Mucosa of descending colon (tissue), 3 donors: ENCODE data around the gene GPD2. TPM values are rescaled to one million over a fixed set of nuclear protein-coding genes. Genes with fewer than 3 reads are reported as not detected.

Experiments used
- ATAC-seq: fragments of 200-7000 bp; cut with Tn5 transposase; one replicate; pipeline ENCODE4 v1.9.1; 2020; ENCODE audit warnings: mild to moderate bottlenecking, moderate library complexity
- DNase-seq, 3 donors: peaks; one replicate each; pipeline ENCODE4 v3.0.0-alpha.2; 2020
- H3K36me3 ChIP-seq: fragments of 200-600 bp; one replicate; pipeline ENCODE4 v1.8.0; 2021; ENCODE audit warnings: low read depth, mild to moderate bottlenecking
- H3K4me1 ChIP-seq: fragments of 200-600 bp; one replicate; pipeline ENCODE4 v1.8.0; 2021; ENCODE audit warnings: low read depth, mild to moderate bottlenecking
- H3K4me3 ChIP-seq: fragments of 200-600 bp; one replicate; pipeline ENCODE4 v1.8.0; 2021; ENCODE audit warnings: mild to moderate bottlenecking
- H3K9me3 ChIP-seq: fragments of 200-600 bp; one replicate; pipeline ENCODE4 v1.8.0; 2021; ENCODE audit warnings: mild to moderate bottlenecking
- intact Hi-C, 2 donors: fragments of 100-400 bp; cut with DNase I in 1 of 2; cut with micrococcal nuclease in 1 of 2; formaldehyde crosslinking; loops; one replicate each; pipeline versions ENCODE4 v1.11.0 to v1.11.1; 2022; cut with DNase I, micrococcal nuclease
- total RNA-seq, 3 donors: library from RNA; stranded (reverse); fragmentation: NEBNext Ultra II Directional in 2 of 3; extraction: Animal tissue kit (Norgen Biotek cat#: 25700) in 2 of 3; gene quantifications; one replicate each; pipeline versions ENCODE4 v1.2.1 to v1.2.4, GENCODE V29; 2021 to 2023
- TF ChIP-seq, protein P1 (sequence below): fragments of 200-600 bp; IDR thresholded peaks from one replicate; pipeline ENCODE4 v1.8.0; 2022; ENCODE audit warnings: antibody characterized with exemption, mild to moderate bottlenecking
- donor health status: DM: no; HTN: no; CAD: no; lungs with moderate emphysema.
- donor health status: DM: no; HTN: no; CAD: no.
- donor health status: DM: no; HTN: yes; CAD: no.

GPD2 gene
- total RNA-seq, 3 donors from 2014 or later, result 42.9 to 83.5 (median 77.9) TPM

DNA sequence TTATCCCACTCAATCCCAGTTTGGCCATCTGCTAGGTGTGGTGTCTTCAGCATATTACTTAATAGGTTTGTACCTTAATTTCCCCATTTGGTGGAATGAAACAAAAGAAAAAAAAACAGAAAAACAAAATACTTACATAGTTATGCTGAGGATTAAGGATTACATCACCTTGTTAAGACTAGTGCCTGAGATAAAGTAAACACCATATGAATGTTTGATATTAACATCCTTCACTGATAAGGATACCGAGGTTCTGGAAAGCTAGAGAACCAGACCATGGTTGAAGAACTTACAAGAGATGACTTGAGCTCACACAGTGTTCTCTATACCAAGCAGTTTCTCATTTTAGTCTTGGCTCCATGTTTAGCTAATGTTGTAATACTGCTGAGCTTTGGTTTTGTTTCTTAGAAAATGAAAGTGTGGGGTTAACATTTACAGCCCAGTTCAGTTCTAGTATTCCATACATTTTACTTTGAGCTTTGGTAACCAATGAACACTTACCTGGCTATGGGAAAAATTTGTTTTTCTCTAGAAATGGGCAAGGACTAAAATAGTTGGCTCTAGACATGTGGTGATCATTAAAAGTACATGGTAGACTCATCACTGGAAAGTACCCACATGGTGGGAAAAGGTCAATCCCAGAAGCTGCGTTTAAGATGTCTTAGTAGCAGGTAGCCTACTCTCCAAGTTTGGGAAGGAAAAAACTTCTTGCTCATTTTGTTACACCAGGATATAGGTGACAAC is 5.8 kb upstream of the GPD2 start:
- TF ChIP-seq, protein P1, sequence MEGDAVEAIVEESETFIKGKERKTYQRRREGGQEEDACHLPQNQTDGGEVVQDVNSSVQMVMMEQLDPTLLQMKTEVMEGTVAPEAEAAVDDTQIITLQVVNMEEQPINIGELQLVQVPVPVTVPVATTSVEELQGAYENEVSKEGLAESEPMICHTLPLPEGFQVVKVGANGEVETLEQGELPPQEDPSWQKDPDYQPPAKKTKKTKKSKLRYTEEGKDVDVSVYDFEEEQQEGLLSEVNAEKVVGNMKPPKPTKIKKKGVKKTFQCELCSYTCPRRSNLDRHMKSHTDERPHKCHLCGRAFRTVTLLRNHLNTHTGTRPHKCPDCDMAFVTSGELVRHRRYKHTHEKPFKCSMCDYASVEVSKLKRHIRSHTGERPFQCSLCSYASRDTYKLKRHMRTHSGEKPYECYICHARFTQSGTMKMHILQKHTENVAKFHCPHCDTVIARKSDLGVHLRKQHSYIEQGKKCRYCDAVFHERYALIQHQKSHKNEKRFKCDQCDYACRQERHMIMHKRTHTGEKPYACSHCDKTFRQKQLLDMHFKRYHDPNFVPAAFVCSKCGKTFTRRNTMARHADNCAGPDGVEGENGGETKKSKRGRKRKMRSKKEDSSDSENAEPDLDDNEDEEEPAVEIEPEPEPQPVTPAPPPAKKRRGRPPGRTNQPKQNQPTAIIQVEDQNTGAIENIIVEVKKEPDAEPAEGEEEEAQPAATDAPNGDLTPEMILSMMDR, result no peak
- Histone ChIP-seq H3K4me3 (no peak overlapping the region), H3K36me3 (no peaks in the 10 kb centered on the region), H3K4me1 (peaks cover 6% of the 10 kb centered on the region), H3K9me3 (no peaks in the 10 kb centered on the region)
- intact Hi-C loops, result no loop called here
- DNase-seq, result no peak
- no peak for ATAC-seq

DNA sequence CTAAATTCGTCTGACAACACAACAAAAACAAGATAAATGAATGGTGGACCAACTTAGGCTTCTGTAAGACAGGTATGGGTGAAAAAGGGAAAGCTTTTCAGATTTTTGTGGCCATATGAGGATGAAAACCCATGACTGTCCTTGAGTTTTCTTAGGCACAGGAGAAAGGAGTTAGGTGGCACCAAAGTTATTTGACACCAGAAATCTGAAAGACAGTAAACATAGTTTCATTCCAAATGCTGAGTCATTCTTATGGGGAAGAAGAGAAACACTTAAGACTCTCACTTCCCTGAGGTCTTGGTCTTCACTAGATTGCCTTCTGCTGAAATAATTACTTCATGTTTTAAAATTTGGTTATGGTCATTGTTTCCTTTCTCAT is 5.2 kb upstream of the GPD2 start:
- intact Hi-C loops, result no loop called here
- Histone ChIP-seq H3K36me3 (no peaks in the 10 kb centered on the region), H3K4me1 (peaks cover 6% of the 10 kb centered on the region), H3K9me3 (no peaks in the 10 kb centered on the region), H3K4me3 (no peak overlapping the region)
- no peak for DNase-seq
- ATAC-seq, result peak; percentile 15
- TF ChIP-seq, protein P1, result no peak

DNA sequence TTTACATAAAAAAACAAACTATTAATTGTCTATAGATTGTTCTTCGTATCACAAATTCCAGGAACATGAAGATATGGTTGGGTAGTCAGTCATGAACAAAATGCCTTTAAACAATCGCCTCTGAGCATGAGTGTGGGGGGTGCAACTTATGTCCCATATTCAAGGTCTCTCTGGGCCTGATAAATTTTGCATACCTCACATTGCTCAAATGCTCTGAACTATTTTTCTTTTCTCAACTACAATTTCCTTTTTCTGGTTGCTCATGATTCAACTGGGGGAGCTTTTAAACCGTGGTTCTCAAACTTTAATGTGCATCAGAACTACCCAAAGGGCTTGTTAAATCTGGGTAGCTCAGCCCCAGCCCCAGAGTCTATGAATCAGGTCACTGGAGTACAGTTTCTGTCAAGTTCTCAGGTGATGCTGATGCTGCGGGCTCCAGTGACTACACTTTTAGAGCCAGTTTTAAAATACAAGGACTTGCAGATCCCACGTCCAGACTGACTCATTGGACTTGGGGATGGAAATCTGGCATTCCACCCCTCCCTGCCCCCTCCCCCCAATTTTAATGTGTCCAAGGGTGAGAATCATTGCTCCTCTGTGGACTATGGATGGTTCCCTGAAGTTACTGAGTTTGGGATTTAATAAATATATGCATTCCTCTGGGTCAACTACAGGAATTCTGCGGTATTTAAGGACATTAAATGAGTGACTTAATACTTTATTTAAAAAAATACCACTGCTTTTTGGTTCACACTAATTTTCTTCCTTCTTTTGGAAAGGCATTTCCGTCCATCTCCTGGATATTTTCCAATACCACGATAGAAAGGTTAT is 1.5 kb upstream of the GPD2 start:
- Histone ChIP-seq H3K36me3 (no peaks in the 10 kb centered on the region), H3K9me3 (no peaks in the 10 kb centered on the region), H3K4me3 (no peak overlapping the region), H3K4me1 (peaks cover 10% of the 10 kb centered on the region)
- intact Hi-C loops, result no loop called here
- ATAC-seq (no peak), DNase-seq (no peak)
- TF ChIP-seq, protein P1, result no peak

DNA sequence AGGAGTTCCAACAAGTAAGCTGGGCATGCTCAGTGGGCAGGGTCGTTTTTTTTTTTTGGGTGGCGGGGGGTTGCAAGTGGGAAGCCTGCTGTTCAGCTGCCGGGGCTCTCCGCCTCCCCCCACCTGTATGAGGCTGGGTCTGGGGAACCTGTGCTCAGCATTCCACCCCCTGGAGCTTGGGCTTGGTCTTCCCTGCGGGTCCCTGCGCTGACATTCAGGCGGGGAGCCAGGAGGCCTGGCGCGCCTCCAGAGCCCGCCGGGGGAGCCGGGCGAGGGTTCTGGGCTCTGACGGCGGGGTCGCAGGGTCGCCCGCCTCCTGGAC is 822 bp upstream of the GPD2 start:
- peak overlapping the region; percentile 48 for H3K4me3 ChIP-seq
- ATAC-seq (no peak), DNase-seq (no peak)
- H3K36me3 ChIP-seq, result no peaks in the 10 kb centered on the region
- TF ChIP-seq, protein P1, result no peak
- intact Hi-C loops, result no loop called here
- no peaks in the 10 kb centered on the region for H3K9me3 ChIP-seq
- H3K4me1 ChIP-seq, result peaks cover 10% of the 10 kb centered on the region

DNA sequence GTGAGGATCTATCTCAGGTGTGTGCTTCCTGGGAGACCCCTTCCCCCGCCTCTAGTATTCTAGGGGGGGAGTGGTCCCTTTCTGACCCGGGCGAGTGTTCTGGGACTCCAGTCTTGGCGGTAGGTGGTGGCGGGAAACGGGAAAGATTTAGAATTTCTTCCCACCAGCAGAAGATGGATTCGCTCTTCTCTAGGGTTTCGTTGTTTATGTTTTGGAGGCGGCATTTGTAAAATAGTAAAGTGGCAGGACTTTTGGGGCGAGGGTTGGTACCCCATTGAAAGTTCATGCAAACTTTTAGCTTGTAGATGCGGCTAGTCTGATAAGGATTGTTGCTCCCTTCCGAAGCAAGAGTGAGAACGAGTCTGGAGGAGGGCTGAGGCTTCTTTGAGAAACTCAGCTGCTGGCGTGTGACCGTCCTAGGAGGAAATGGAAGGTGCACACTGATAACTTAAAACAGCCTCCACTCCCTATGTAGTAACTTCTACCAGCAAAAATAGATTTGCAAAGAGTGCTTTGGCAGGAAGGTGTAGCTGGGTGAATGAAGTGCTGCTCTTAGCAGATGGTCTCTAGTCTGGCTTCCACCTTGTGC is 412 bp downstream of the GPD2 start:
- peak in 1 of 3 donors; percentile 62 for DNase-seq
- intact Hi-C loops, result no loop called here
- peaks cover 7% of the 10 kb centered on the region for H3K4me1 ChIP-seq

More for the DNA sequence above, 412 bp downstream of the GPD2 start:
- no peaks in the 10 kb centered on the region for H3K36me3 ChIP-seq
- H3K4me3 ChIP-seq, result peak overlapping the region; percentile 48
- H3K9me3 ChIP-seq, result no peaks in the 10 kb centered on the region
- ATAC-seq, result peak; percentile 42
- TF ChIP-seq, protein P1, result no peak
